Uterus (tissue), 4 donors: ENCODE data around the gene TSHZ1. TPM values are rescaled to one million over a fixed set of nuclear protein-coding genes. Genes with fewer than 3 reads are reported as not detected.

Source experiments
- DNase-seq, 2 donors: peaks; one replicate each; pipeline ENCODE4 v3.0.0-alpha.2; 2019 to 2020
- H3K27ac ChIP-seq, 2 donors: fragments of 200-600 bp; sonication (generic); 1 replicate in 1 of 2; 2 replicates in 1 of 2; pipeline ENCODE4 v1.5.1; 2016 to 2018
- H3K27me3 ChIP-seq, 2 donors: fragments of 200-600 bp; sonication (generic); one replicate each; pipeline ENCODE4 v1.5.1; 2018 to 2019; ENCODE audit warnings: control low read depth in 1 of 2
- H3K36me3 ChIP-seq, 2 donors: fragments of 200-600 bp; sonication (generic); one replicate each; pipeline ENCODE4 v1.5.1; 2019; ENCODE audit warnings: control low read depth in 1 of 2
- H3K4me1 ChIP-seq, 2 donors: fragments of 200-600 bp; sonication (generic); one replicate each; pipeline ENCODE4 v1.5.1; 2018 to 2019; ENCODE audit warnings: control low read depth in 1 of 2
- H3K4me3 ChIP-seq, 2 donors: fragments of 200-600 bp; sonication (generic); 1 replicate in 1 of 2; 2 replicates in 1 of 2; pipeline ENCODE4 v1.5.1; 2018 to 2019; ENCODE audit warnings: mild to moderate bottlenecking in 1 of 2
- H3K9me3 ChIP-seq, 2 donors: fragments of 200-600 bp; sonication (generic); one replicate each; pipeline ENCODE4 v1.5.1; 2019; ENCODE audit warnings: control low read depth in 1 of 2
- POLR2A ChIP-seq, 2 donors: fragments of 450-650 bp; IDR thresholded peaks; one replicate each; pipeline ENCODE4 v1.6.1; 2016; ENCODE audit warnings: antibody characterized with exemption in 2 of 2, mild to moderate bottlenecking in 1 of 2, moderate library complexity in 1 of 2
- intact Hi-C: fragments of 100-400 bp; cut with DNase I; formaldehyde crosslinking; loops from one replicate; pipeline ENCODE4 v1.15.1; 2023; ENCODE audit warnings: low total_unique reads
- total RNA-seq, 4 donors: library from RNA; depleted of rRNA in 3 of 4; stranded (reverse); fragments of >200 nt in 3 of 4; gene quantifications; one replicate each; pipeline versions ENCODE4 v1.1.0 to v1.2.4, GENCODE V29; 2014 to 2023
- TF ChIP-seq, protein P1 (sequence below), 4 experiments: fragments of 200-600 bp in 2 of 4; fragments of 450-650 bp in 2 of 4; sonication (generic) in 2 of 4; IDR thresholded peaks; one replicate each; pipeline ENCODE4 v1.5.1; 2016 to 2019; ENCODE audit warnings: antibody characterized with exemption in 4 of 4, mild to moderate bottlenecking in 2 of 4, moderate library complexity in 1 of 4
- donor health status: DM: yes; HTN: yes; CAD: no.

The TSHZ1 gene
- total RNA-seq, 4 donors from 2014 or later: 10.0 to 31.9 (median 21.4) TPM

DNA sequence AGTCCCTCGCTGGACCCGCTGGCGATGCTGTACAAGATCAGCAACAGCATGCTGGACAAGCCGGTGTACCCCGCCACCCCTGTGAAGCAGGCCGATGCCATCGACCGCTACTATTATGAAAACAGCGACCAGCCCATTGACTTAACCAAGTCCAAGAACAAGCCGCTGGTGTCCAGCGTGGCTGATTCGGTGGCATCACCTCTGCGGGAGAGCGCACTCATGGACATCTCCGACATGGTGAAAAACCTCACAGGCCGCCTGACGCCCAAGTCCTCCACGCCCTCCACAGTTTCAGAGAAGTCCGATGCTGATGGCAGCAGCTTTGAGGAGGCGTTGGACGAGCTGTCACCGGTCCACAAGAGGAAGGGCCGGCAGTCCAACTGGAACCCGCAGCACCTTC is 77.1 kb downstream of the TSHZ1 start:
- H3K9me3 ChIP-seq: no peaks in the 10 kb centered on the region
- no peaks in the 10 kb centered on the region for H3K4me1 ChIP-seq
- H3K27ac ChIP-seq: no peak overlapping the region
- no peaks in the 10 kb centered on the region for H3K36me3 ChIP-seq
- no peak for TF ChIP-seq POLR2A (IDR thresholded peaks at IDR 0.05)
- TF ChIP-seq, protein P1, sequence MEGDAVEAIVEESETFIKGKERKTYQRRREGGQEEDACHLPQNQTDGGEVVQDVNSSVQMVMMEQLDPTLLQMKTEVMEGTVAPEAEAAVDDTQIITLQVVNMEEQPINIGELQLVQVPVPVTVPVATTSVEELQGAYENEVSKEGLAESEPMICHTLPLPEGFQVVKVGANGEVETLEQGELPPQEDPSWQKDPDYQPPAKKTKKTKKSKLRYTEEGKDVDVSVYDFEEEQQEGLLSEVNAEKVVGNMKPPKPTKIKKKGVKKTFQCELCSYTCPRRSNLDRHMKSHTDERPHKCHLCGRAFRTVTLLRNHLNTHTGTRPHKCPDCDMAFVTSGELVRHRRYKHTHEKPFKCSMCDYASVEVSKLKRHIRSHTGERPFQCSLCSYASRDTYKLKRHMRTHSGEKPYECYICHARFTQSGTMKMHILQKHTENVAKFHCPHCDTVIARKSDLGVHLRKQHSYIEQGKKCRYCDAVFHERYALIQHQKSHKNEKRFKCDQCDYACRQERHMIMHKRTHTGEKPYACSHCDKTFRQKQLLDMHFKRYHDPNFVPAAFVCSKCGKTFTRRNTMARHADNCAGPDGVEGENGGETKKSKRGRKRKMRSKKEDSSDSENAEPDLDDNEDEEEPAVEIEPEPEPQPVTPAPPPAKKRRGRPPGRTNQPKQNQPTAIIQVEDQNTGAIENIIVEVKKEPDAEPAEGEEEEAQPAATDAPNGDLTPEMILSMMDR (IDR thresholded peaks at IDR 0.05): no peak
- no peak for DNase-seq
- H3K27me3 ChIP-seq: no peaks in the 10 kb centered on the region
- H3K4me3 ChIP-seq: no peak overlapping the region
- intact Hi-C loops: no loop called here

DNA sequence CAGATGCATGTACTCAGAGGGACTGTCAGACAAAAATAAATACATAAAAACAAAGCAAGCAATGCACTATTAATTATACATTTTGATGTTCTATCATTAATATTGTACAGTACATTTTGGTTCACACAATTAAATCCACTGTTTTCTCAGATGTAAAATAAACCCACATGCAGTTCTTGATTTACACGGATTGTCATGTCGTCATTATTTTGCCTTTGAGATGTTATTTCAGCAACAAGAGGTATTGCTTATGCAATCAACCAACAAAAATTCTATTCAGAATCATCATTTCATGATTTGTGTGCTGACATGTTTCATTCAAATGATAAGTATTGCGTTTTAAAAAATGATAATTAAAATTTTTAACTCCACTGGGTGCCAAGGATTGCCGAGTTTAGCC is 79.2 kb downstream of the TSHZ1 start:
- intact Hi-C loops: no loop called here
- H3K4me3 ChIP-seq: no peak overlapping the region
- no peaks in the 10 kb centered on the region for H3K9me3 ChIP-seq
- no peaks in the 10 kb centered on the region for H3K36me3 ChIP-seq
- H3K27me3 ChIP-seq: no peaks in the 10 kb centered on the region
- no peak overlapping the region for H3K27ac ChIP-seq
- TF ChIP-seq, protein P1 (IDR thresholded peaks at IDR 0.05): no peak
- TF ChIP-seq POLR2A (IDR thresholded peaks at IDR 0.05): no peak
- DNase-seq: no peak
- no peaks in the 10 kb centered on the region for H3K4me1 ChIP-seq

DNA sequence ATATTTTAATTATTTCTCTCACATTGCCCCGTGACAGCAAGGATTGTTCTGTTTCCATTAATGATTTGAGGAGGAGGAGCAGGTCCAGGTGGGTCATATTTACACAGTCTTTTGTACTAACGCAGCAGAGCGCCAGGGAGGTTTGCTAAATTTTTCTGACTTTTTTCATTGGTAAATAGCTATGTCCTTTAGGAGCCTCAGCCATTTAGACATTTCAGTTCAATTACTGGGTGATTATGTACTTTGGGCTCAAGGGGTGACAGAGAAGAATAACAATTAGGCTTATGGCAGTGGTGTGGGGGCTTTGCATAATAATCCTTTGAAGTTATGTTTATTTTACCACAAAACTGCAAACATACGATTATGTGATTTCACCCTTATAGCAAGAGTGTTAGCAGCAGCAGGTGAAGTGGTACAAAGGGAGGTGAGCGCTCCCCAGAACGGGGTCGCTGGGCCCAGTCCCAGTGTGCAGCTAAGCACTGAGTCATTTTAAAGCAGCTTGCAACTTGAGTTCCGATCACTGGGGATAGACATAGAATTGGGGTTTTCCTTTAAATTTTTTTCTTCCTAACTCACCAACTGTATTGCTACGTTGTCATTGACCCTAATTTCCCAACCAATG is 80.3 kb downstream of the TSHZ1 start:
- TF ChIP-seq POLR2A (IDR thresholded peaks at IDR 0.05): no peak
- TF ChIP-seq, protein P1 (IDR thresholded peaks at IDR 0.05): no peak
- Histone ChIP-seq H3K36me3 (no peaks in the 10 kb centered on the region), H3K27me3 (no peaks in the 10 kb centered on the region), H3K4me3 (no peak overlapping the region), H3K9me3 (no peaks in the 10 kb centered on the region), H3K27ac (no peak overlapping the region), H3K4me1 (no peaks in the 10 kb centered on the region)
- DNase-seq: no peak
- intact Hi-C loops: no loop called here

DNA sequence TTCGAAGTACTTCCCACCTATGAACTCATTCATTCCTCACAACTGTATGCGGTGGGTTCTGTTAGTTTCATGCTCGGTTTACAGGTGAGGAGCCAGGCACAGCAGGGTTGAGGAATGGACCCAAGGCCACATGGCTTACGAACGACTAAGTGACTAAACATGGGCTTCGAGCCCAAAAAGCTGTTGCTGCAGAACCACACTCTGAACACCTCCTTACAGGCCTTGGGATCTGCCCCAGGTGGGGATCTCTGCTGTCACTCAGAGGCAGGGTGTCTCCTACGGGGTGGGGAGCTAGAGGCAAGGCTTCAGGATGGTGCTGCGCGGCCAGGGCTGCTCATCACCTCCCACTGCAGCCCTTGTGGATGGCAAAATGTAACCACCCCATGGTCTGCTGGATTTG is 80.9 kb downstream of the TSHZ1 start:
- H3K36me3 ChIP-seq: no peaks in the 10 kb centered on the region
- no peak overlapping the region for H3K4me3 ChIP-seq
- TF ChIP-seq, protein P1 (IDR thresholded peaks at IDR 0.05): no peak
- TF ChIP-seq POLR2A (IDR thresholded peaks at IDR 0.05): no peak

DNA sequence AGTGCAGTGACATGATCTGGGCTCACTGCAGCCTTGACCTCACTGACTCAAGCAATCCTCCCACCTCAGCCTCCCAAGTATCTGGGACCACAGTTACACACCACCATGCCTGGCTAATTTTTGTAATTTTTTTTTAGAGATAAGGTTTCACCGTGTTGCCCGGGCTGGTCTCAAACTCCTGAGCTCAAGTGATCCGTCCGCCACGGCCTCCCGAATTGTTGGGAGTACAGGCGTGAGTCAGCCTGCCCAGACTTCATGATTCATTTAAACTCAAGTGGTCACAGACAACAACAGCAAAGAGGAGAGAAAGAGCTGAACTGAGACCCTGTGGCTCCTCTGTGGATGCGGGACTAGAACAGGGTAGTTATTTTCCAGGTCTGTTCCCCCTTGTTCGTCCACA is 83.0 kb downstream of the TSHZ1 start:
- Histone ChIP-seq H3K4me1 (no peaks in the 10 kb centered on the region), H3K4me3 (no peak overlapping the region), H3K27me3 (no peaks in the 10 kb centered on the region), H3K36me3 (no peaks in the 10 kb centered on the region), H3K27ac (no peak overlapping the region), H3K9me3 (no peaks in the 10 kb centered on the region)
- DNase-seq: no peak
- no peak for TF ChIP-seq POLR2A (IDR thresholded peaks at IDR 0.05)
- TF ChIP-seq, protein P1 (IDR thresholded peaks at IDR 0.05): no peak
- intact Hi-C loops: no loop called here

More for the DNA sequence above, 80.9 kb downstream of the TSHZ1 start:
- no peaks in the 10 kb centered on the region for H3K9me3 ChIP-seq
- intact Hi-C loops: no loop called here
- H3K27ac ChIP-seq: no peak overlapping the region
- H3K27me3 ChIP-seq: no peaks in the 10 kb centered on the region
- no peaks in the 10 kb centered on the region for H3K4me1 ChIP-seq
- DNase-seq: no peak
